Activated T-helper 1 cell treated with anti-CD3 and anti-CD28 coated beads, Interleukin-2, amount 50 U/mL, for 16 hours (primary cell): ENCODE data around the gene MAP2K5.

ENCODE experiments used
- DNase-seq, 2 donors: peaks; one replicate each; pipeline ENCODE4 v3.0.0-alpha.2; 2020; ENCODE audit warnings: low read depth in 1 of 2, low spot score in 1 of 2

MAP2K5 gene

DNA sequence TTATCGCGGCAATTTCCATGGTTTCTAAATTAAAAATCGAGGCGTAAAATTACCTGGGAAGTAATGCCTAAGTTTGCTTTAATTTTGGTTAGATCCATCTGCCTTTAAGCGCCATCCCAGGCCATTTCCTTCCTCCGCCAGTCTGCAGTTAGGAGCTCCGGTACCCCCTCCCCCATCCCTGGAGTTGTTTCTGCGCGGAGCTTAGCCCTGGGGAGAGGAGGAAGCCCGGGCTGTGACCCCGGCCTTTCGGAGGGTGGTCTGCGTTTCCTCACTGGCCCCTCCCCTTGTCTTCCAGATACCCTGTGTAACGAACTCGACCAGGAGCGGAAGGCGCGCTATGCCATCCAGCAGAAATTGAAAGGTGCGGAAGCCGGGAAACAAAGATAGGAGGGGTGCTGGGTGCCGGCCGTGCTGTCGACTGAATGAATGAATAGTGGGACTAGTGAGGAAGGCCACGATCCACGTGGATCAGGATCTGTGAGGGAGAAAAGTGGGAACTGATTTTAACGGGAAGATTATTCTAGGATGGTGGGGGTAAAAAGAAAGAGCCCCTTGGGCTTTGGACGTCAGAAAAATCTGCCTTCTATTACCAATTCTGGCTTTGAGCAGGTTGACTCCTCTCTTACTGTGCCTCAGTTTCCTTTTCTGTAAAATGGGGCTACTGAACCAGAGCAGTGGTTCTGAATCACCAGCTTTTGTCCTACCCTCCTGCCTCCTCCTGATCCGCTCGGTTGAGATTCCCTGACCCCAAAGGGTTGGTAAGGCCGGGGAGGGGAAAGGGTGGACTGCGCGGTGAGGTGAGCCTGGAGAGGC lies 290.6 kb downstream of the MAP2K5 start:
- DNase-seq: no peak

DNA sequence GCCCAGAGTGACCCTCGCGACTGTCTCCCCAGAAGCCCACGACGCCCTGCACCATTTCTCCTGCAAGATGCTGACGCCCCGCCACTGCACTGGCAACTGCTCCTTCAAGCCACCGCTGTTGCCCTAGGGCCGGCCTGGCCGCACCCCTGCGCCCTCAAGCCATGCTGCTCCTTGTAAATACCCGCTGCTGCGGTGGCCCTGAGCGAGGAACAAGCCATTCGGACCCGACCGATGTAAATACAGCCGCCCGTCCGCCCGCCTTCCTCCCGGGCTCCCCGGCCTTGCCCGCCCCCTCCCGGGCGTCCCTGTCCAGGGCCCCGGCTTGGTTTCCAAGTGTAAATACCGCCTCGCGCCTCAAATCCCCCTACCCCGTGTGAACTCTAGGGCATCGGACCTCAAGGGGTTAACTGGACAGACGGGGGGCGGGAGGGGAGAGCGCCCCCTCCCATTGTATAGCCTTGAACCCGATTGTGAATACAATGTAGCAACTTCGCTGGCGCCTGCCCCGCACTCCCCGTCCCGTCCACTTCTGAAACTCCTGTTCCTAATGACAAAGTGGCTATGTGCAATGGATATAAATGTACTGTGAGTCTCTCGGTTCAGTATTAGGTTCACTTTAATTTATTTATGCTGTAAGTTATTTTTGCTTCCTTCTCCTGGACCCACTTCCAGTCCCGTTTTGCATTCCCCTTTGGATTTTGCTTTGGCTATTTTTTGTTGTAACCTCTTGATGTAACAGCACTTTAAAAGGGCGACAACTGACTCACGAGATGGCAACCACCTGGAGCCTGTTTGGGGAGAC lies 291.4 kb downstream of the MAP2K5 start:
- DNase-seq: no peak

DNA sequence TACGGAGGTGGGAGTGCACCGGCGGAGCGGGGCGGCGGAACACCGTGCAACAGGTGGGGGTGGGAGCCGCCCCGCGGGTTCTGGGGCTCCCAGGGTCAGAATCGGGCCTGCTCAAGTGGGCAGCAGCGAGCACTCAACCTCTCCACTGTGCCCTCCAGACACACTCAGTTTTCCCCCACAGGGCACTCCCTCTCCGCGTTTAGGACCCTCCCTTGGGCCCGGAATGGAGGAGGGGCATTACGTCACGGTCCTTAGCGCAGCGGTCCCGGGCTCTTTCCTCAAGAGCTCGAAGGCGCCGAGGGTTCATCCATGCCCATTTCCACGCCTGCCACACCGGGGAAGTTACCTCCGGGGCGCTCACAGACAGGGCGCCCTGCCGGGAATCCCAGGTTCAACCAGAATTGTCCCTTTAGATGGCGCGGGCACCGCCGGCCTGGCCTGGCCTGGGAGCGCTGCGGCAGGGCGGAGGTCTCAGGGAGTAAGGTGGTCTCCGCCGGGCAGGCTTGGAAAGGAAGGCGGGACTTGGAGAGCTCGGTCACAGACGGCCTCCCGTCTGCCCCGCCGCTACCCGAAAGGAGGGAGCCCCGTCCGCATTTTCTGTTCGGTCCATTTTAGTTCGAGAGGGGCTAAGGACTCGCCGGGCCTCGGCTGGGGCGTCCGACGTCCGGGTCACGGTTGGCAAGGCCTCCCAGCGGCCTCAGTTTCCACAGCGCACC lies 292.2 kb downstream of the MAP2K5 start:
- DNase-seq: no peak

DNA sequence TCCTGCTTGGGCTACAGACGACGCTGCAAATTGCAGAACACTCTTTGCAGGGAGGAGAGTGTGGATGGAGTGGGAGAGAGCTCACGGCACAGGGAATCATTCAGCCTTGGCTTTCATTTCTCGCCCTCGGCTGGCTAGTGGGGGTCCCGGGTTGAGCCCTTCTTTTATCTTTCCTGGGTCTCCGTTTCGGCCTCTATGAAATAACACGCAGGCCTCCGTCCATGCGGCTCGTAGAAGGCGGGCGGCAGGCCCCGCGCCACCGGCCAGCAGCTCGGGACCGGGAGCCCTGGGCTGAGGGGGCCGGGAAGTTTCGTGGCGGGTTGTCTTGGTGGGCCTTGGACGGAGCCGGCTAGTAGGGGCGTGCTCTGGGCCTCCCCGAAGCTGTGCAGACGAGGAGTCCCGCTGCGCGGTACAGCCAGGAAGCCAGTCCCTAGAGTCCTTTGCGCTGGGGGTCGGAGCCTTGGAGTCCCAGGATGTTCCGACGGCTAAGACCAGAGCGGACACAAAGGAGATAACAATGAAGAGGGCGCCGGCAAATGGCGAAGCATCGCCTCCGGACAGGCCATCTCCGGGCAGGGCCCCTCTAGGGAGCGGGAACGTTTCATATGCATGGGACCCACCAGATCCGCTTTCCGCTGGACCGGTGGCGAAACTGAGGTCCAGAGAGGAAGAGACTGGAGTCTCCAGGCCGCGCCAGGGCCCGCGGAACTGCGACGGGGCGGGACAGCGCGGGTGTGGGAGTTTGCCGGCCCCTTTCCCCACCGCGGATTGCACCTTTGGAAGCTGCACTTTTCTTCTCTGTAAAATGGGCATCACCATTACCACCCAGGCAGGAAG lies 293.0 kb downstream of the MAP2K5 start:
- no peak for DNase-seq

DNA sequence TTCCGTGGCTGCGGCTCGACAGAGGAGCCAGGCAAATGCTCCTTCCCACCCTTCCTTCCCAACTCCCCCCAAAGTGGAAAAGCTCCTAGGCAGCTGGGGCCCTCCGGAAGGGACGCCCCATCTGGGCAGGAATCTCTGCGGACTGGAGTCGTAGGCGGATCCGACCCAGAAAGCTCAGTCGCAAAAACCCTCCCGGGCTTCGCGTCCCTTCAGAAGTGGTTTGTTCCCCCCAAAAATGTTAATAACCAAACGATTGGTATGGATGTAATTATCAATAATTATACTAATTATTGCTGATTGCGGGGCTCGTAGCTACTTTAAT lies 293.6 kb downstream of the MAP2K5 start:
- DNase-seq: no peak

DNA sequence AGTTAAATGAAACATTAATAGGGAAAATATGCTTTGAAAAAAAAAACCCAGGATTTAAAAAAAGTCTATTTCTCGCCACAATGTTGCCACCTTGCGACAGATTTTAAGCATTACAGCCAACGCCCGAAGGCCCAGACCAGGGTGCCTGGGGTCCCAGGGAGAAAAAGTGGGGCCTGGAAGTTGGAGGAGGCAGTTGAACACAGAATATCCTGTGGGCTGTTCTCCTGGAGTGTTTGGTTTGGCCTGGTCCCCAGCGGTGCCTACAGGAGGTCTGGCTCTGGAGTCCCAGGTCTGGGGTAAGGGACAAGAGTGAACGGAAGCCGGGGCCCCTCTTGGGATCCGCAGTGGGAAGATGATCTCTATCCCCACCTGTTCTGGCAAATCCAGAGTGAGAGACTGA lies 294.0 kb downstream of the MAP2K5 start:
- no peak for DNase-seq

DNA sequence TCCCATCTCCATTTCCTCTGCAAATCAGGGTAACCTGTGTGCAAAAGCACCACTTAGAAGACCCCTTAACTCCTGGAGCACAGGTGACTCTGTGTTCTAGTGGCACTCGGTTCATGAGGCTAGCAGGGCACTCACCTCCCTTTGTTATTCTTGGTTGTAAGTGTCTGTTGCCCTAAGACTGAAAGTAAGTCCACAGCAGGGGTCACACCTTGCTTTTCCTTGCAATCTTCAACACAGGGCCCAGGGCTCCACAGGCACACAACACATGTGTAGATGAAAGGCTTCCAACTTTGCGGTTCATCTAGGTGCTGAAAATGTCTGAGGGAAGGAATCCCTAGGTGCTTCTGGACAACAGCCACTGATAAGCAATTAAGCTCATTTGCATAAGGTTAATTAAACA lies 294.5 kb downstream of the MAP2K5 start:
- no peak for DNase-seq

DNA sequence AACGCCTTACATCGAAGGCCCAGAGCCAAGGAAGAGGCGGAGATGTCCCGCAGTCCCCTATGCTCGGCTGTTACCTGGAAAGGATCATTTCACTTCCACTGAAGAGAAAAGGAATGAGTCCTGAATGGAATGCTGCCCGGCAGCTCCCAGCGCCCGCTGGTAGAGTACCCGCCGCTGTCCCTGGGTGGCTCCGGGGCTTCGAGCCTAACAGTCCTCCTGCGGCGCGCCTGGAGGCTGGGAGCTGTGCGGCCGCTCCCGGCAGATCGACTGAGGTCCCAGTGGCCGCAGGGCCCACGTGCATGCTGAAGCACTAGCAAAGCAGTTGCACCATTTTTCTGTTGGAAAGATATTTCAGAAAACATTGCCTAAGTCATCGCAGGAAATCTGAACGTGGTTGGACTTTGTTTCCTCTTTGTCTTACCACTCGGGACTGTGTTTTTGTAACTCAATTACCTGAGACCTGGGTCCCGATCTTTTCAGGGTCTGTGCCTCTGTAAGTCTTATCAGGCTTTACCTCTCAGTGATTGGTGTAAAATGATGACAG lies 296.4 kb downstream of the MAP2K5 start:
- DNase-seq: no peak

DNA sequence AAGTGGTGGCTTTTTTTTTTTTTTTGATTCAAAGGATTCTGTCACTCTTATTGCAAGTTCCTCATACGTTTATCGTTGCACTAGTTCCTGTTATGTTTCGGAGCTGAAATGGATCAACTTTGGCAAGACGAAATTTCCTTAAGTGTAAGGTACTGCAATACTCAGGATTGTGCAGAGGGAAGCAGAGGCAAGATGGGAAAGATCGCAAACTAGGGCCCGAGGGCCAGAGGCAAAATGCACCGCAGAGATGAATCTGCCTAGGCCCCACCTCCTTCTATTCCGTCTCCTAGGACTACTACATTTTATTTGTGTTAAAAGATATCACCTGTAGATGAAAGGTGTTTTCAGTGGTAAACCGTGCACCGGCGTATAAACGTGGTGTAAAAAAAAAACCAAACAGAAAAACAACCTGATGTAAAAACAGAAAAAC lies 297.0 kb downstream of the MAP2K5 start:
- DNase-seq: no peak

DNA sequence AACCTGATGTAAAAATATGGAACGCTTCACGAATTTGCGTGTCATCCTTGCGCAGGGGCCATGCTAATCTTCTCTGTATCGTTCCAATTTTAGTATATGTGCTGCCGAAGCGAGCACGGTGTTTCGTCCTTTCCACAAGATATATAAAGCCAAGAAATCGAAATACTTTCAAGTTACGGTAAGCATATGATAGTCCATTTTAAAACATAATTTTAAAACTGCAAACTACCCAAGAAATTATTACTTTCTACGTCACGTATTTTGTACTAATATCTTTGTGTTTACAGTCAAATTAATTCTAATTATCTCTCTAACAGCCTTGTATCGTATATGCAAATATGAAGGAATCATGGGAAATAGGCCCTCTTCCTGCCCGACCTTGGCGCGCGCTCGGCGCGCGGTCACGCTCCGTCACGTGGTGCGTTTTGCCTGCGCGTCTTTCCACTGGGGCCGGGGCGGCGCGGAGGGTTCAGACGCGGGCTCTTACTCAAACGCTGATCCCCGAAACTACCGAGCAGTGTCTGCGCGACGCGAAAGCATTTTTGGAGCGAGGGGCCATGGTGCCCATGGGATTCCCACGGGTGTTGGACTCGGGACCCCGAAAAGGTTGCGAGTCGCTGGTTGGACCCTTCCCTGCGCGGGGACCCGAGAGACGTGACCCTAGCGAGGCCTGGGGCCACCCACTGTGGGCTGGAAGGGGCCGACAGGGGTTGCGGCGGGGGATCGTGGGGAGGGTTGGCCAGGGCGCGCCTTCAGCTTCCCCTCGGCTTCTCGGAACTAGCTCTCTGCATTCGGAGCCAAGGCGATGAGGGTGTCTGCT lies 297.6 kb downstream of the MAP2K5 start, which contains the start of gene RNU6-1:
Gene RNU6-1 (minus strand): TSS at position 117 of the 820 bp plus-strand sequence.
- peak; percentile 94 for DNase-seq

DNA sequence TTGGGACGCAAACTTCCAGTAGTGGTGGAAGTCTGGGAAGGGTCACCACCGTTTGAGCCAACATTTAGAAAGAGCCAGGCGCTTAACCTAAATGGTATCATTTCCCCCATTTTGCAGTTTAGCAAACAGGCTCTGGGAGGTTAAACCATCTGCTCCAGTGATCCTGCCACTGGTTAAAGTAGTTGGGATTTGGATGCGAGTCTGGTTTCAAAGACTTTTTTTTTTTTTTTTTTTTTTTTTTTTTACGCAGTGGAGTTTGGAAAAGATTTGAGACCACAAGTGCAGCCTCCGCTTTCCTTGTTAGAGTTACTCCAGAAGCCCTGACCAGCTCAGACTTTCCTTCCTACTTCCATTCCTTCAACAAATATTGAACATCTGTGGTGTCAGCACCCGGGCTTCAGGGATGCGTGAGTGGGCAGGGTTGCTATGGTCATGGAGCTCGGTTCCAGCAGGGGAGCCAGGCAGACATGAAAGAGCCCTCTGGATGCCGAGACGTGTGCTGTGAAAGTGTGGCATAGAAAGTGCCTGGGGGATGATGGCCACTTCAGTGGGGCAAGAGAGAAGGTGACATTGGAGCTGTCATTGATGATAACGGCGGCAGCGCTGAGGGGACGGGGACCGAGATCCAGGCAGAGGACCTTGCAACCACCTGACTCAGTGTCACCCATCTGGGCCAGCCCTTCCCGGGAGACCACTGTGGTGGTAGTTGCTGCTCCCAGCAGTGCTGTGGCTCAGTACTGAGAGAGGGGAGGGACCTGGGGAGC lies 298.4 kb downstream of the MAP2K5 start:
- DNase-seq: no peak

DNA sequence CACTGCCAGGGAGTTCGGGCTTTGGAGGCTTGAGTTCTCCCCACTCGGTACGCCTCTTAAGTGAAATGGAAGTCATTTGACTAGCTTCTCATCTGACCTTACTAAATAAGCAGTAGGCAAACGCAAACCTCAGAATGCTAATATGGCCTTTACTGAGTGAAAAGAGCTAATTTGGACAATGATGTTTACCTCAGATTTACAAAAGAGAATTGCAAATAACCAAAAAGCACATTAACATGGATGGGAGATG lies 298.9 kb downstream of the MAP2K5 start:
- DNase-seq: no peak

DNA sequence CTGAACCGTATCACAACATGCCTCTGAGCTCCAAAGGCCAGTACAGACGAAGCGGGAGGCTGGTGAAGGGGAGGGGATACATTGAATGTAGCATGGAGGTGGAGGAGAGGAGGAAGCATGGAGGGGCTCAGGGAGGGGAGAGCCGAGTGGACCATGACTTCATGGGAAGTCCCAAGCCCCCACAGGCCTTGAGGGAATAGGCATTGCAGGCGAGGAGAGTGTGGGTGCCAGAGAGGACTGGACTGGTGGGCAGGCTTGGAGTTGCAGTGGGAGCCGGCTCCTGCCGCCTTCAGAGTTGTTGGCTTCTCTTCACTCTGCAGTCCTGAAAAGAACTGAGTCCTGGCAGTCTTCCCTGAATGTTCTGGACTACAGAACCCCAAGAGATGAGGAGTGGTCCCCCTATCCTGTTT lies 300.6 kb downstream of the MAP2K5 start:
- DNase-seq: no peak

DNA sequence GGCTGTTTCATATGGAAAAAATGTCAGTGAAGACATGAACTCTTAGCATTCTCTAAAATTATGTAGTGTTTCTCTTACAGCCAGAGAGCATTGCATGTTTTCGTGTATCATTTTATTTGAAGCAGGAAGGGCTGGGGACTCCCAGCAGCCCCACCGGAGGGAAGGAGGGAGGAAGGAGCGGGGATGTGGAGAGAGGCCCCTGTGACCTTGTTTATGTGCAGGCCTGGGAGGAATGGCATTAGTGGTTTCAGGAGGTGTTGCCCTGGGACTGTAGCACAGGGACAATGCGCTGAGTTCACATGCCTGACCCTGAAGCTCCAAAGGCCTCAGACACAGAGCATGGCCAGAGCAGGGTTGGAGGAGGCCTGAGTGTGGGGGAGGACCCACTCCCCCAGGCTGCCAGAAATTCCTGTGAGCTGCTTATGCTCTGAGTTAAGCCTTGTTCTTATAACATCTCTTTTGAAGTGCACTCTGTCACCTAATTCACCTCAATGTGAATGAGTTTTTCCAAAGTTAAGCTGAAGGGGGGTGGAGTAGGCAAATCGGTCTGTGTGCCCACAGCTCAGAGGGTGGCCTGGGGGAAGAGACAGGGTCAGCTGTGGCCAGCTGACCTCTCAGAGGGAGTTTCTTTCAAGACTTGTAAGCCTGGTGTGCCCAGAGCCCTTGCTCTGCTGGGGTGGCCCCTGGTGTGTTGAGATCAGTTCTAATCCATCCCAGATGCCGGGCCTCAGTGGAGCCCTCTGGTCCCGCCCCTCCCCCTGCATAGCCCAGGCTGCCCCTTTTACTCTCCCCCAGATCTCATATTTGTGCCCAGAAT lies 301.3 kb downstream of the MAP2K5 start:
- DNase-seq: no peak

DNA sequence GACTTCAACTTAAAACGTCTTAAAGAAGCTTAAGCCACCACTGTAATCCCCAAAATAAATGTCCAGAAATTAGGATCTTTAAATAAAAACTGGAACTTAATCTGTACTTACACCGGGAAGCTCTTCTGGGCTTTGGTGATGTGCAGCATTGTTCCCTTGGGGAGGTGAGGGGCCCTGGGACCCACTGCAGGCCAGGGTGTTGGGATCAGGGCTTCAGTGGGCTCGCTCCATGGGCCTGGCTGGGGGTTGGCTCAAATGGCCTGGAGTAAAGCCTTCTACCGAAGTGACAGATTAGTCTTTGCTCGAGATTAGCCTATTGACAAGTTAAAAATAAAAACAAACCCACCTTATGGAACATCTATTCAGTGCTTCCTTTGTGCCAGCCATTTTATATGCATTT lies 303.5 kb downstream of the MAP2K5 start:
- no peak for DNase-seq

DNA sequence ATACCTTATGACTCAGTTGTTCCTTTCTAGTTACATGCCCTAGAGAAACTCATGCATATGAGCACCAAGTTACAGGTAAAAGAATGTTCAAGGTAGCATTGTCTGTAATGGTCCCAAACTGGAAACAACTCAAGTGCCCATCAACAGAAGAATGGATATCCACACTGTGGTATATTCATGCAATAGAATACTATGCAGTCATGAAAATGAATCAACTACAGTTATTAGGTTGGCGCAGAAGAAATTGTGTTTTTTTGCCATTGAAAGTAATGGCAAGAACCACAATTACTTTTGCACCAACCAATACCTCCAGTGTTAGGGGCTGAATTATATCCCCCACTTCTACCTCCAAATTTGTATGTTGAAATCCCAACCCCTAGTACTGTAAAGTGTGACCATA lies 307.0 kb downstream of the MAP2K5 start:
- no peak for DNase-seq

DNA sequence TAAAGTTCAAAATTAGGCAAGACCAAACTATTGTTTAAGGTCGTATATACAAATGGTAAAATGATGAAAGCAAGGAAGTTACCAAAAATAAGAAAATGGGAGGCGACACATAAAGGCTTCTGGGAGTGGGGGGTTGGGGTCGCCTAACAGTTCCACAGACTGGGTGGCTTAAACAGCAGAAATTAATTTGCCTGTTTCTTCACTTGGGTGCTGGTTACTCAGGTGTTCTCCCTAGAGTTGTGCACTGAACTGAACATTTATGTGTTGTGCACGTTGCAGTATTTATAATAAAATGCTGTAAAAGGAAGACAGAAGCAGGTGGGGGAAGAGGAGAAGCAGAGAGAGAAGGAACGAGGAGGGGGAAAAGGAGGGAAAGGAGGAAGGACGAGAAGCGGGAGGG lies 307.8 kb downstream of the MAP2K5 start:
- no peak for DNase-seq

DNA sequence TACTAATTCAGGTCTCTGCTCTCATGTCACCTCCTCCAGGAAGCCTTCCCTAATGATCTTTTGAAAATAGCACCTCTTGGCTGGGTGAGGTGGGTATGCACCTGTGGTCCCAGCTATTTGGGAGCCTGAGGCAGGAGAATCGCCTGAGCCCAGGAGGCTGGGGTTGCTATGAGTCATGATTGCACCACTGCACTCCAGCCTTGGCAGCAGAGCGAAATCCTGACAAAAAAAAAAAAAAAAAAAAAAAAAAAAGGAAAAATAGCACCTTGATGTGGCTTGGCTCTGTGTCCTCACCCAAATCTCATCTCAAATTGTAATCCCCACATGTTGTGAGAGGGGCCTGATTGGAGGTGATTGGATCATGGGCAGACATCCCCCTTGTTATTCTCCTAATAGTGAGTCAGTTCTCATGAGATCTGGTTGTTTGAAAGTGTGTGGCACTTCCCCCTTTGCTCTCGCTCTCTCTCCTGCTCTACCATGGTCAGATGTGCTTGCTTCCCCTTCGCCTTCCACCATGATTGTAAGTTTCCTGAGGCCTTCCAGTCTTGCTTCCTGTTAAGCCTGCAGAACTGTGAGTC lies 308.6 kb downstream of the MAP2K5 start:
- DNase-seq: no peak
